ENCODE measurements around the gene TXNDC2. TPM values are rescaled to one million over a fixed set of nuclear protein-coding genes. Genes with fewer than 3 reads are reported as not detected.
"Not testable (repeated sequence)": the region's sequence is repeated elsewhere in the genome, so short reads cannot be mapped to it uniquely, and the experiment has no call there.

TXNDC2 gene
- total RNA-seq, 1 donor from 2014 or later = 0.26 TPM

- DNase-seq (ENCODE audit: low spot score) = no peak
- H3K4me3 Mint-ChIP-seq = no peak overlapping the region
- H3K4me1 Mint-ChIP-seq (ENCODE audit: low read depth) = peaks cover 18% of the 10 kb centered on the region
- H3K27ac Mint-ChIP-seq = peak overlapping the region; percentile 15
- H3K36me3 Mint-ChIP-seq (ENCODE audit: low read depth) = no peaks in the 10 kb centered on the region
- H3K27me3 Mint-ChIP-seq (ENCODE audit: insufficient read depth) = peaks cover 4% of the 10 kb centered on the region
- no peaks in the 10 kb centered on the region for H3K9me3 Mint-ChIP-seq
- intact Hi-C loops (cut with micrococcal nuclease) = no loop called here
Measured at GRCh38 chr18:9898792-9899549, 13.2 kb downstream of the TXNDC2 start.

- H3K27me3 Mint-ChIP-seq (ENCODE audit: insufficient read depth); DNase-seq (ENCODE audit: low spot score); H3K4me3 Mint-ChIP-seq; intact Hi-C loops (cut with micrococcal nuclease); H3K36me3 Mint-ChIP-seq (ENCODE audit: low read depth); H3K9me3 Mint-ChIP-seq: not testable (repeated sequence)
- H3K4me1 Mint-ChIP-seq (ENCODE audit: low read depth) = peaks cover 14% of the 10 kb centered on the region
- peak overlapping the region; percentile 15 for H3K27ac Mint-ChIP-seq
Measured at GRCh38 chr18:9899550-9899930, 13.8 kb downstream of the TXNDC2 start.

- Mint-ChIP-seq H3K4me1 (ENCODE audit: low read depth) (peaks cover 10% of the 10 kb centered on the region), H3K36me3 (ENCODE audit: low read depth) (no peaks in the 10 kb centered on the region), H3K27me3 (ENCODE audit: insufficient read depth) (peaks cover 4% of the 10 kb centered on the region), H3K4me3 (no peak overlapping the region), H3K27ac (no peak overlapping the region), H3K9me3 (no peaks in the 10 kb centered on the region)
- no peak for DNase-seq (ENCODE audit: low spot score)
- intact Hi-C loops (cut with micrococcal nuclease) = no loop called here
Measured at GRCh38 chr18:9900699-9901098, 14.9 kb downstream of the TXNDC2 start.

- Mint-ChIP-seq H3K4me1 (ENCODE audit: low read depth) (peaks cover 10% of the 10 kb centered on the region), H3K27me3 (ENCODE audit: insufficient read depth) (peaks cover 4% of the 10 kb centered on the region), H3K4me3 (no peak overlapping the region), H3K27ac (no peak overlapping the region), H3K36me3 (ENCODE audit: low read depth) (no peaks in the 10 kb centered on the region), H3K9me3 (no peaks in the 10 kb centered on the region)
- intact Hi-C loops (cut with micrococcal nuclease) = no loop called here
- DNase-seq (ENCODE audit: low spot score) = no peak
Measured at GRCh38 chr18:9901377-9901776, 15.6 kb downstream of the TXNDC2 start.

- H3K9me3 Mint-ChIP-seq, H3K27ac Mint-ChIP-seq: not testable (repeated sequence)
Measured at GRCh38 chr18:9902264-9902663, 16.5 kb downstream of the TXNDC2 start.

GRCh38 chr18:9902832-9903231 is 17.1 kb downstream of the TXNDC2 start:
- Mint-ChIP-seq H3K4me3 (no peak overlapping the region), H3K36me3 (ENCODE audit: low read depth) (no peaks in the 10 kb centered on the region), H3K4me1 (ENCODE audit: low read depth) (peaks cover 10% of the 10 kb centered on the region), H3K27ac (no peak overlapping the region), H3K9me3 (no peaks in the 10 kb centered on the region), H3K27me3 (ENCODE audit: insufficient read depth) (peaks cover 10% of the 10 kb centered on the region)
- intact Hi-C loops (cut with micrococcal nuclease) = no loop called here
- no peak for DNase-seq (ENCODE audit: low spot score)

More at GRCh38 chr18:9902264-9902663, 16.5 kb downstream of the TXNDC2 start:
- H3K4me1 Mint-ChIP-seq (ENCODE audit: low read depth) = peaks cover 10% of the 10 kb centered on the region
- DNase-seq (ENCODE audit: low spot score); H3K4me3 Mint-ChIP-seq; H3K36me3 Mint-ChIP-seq (ENCODE audit: low read depth); intact Hi-C loops (cut with micrococcal nuclease): not testable (repeated sequence)
- peaks cover 10% of the 10 kb centered on the region for H3K27me3 Mint-ChIP-seq (ENCODE audit: insufficient read depth)

GRCh38 chr18:9905401-9905922 is 19.7 kb downstream of the TXNDC2 start:
- intact Hi-C loops (cut with micrococcal nuclease) = no loop called here
- Mint-ChIP-seq H3K4me3 (no peak overlapping the region), H3K27me3 (ENCODE audit: insufficient read depth) (peaks cover 18% of the 10 kb centered on the region), H3K27ac (no peak overlapping the region), H3K4me1 (ENCODE audit: low read depth) (no peaks in the 10 kb centered on the region), H3K36me3 (ENCODE audit: low read depth) (no peaks in the 10 kb centered on the region), H3K9me3 (no peaks in the 10 kb centered on the region)
- no peak for DNase-seq (ENCODE audit: low spot score)

- intact Hi-C loops (cut with micrococcal nuclease) = no loop called here
- Mint-ChIP-seq H3K4me3 (no peak overlapping the region), H3K9me3 (no peaks in the 10 kb centered on the region), H3K27me3 (ENCODE audit: insufficient read depth) (peaks cover 16% of the 10 kb centered on the region), H3K27ac (no peak overlapping the region), H3K4me1 (ENCODE audit: low read depth) (no peaks in the 10 kb centered on the region), H3K36me3 (ENCODE audit: low read depth) (no peaks in the 10 kb centered on the region)
- no peak for DNase-seq (ENCODE audit: low spot score)
Measured at GRCh38 chr18:9906481-9906880, 20.7 kb downstream of the TXNDC2 start.

GRCh38 chr18:9907867-9908266 is 22.1 kb downstream of the TXNDC2 start:
- Mint-ChIP-seq H3K36me3 (ENCODE audit: low read depth) (no peaks in the 10 kb centered on the region), H3K4me1 (ENCODE audit: low read depth) (peaks cover 3% of the 10 kb centered on the region), H3K27ac (no peak overlapping the region), H3K9me3 (no peaks in the 10 kb centered on the region), H3K27me3 (ENCODE audit: insufficient read depth) (peaks cover 15% of the 10 kb centered on the region), H3K4me3 (no peak overlapping the region)
- DNase-seq (ENCODE audit: low spot score) = no peak
- intact Hi-C loops (cut with micrococcal nuclease) = no loop called here

GRCh38 chr18:9910071-9910470 is 24.3 kb downstream of the TXNDC2 start:
- Mint-ChIP-seq H3K27ac (no peak overlapping the region), H3K9me3 (no peaks in the 10 kb centered on the region), H3K4me1 (ENCODE audit: low read depth) (peaks cover 10% of the 10 kb centered on the region), H3K4me3 (no peak overlapping the region), H3K27me3 (ENCODE audit: insufficient read depth) (peaks cover 15% of the 10 kb centered on the region), H3K36me3 (ENCODE audit: low read depth) (no peaks in the 10 kb centered on the region)
- intact Hi-C loops (cut with micrococcal nuclease) = loop anchor here (5.0 to 10.0 kb wide), 3 partner anchors 775 to 1205 kb away; partner anchors contain the start of genes ANKRD12, MTCL1 and NDUFV2
- no peak for DNase-seq (ENCODE audit: low spot score)

- no peak overlapping the region for H3K4me3 Mint-ChIP-seq
- H3K27me3 Mint-ChIP-seq (ENCODE audit: insufficient read depth) = peaks cover 15% of the 10 kb centered on the region
- no peak overlapping the region for H3K27ac Mint-ChIP-seq
- intact Hi-C loops (cut with micrococcal nuclease) = loop anchor here (5.0 to 10.0 kb wide), 3 partner anchors 776 to 1206 kb away; partner anchors contain the start of genes ANKRD12, MTCL1 and NDUFV2
- H3K9me3 Mint-ChIP-seq = no peaks in the 10 kb centered on the region
- H3K4me1 Mint-ChIP-seq (ENCODE audit: low read depth) = peaks cover 16% of the 10 kb centered on the region
- no peaks in the 10 kb centered on the region for H3K36me3 Mint-ChIP-seq (ENCODE audit: low read depth)
- no peak for DNase-seq (ENCODE audit: low spot score)
Measured at GRCh38 chr18:9910661-9911060, 24.9 kb downstream of the TXNDC2 start.

- Mint-ChIP-seq H3K27me3 (ENCODE audit: insufficient read depth) (peaks cover 15% of the 10 kb centered on the region), H3K4me3 (no peak overlapping the region), H3K9me3 (no peaks in the 10 kb centered on the region), H3K4me1 (ENCODE audit: low read depth) (peaks cover 21% of the 10 kb centered on the region), H3K27ac (no peak overlapping the region), H3K36me3 (ENCODE audit: low read depth) (peaks cover 3% of the 10 kb centered on the region)
- no peak for DNase-seq (ENCODE audit: low spot score)
- intact Hi-C loops (cut with micrococcal nuclease) = loop anchor here (5.0 to 10.0 kb wide), 3 partner anchors 776 to 1206 kb away; partner anchors contain the start of genes ANKRD12, MTCL1 and NDUFV2
Measured at GRCh38 chr18:9911226-9911625, 25.5 kb downstream of the TXNDC2 start.

- H3K9me3 Mint-ChIP-seq; H3K27me3 Mint-ChIP-seq (ENCODE audit: insufficient read depth); DNase-seq (ENCODE audit: low spot score); H3K36me3 Mint-ChIP-seq (ENCODE audit: low read depth); H3K4me3 Mint-ChIP-seq; H3K27ac Mint-ChIP-seq: not testable (repeated sequence)
- intact Hi-C loops (cut with micrococcal nuclease) = loop anchor here (2.0 to 10.0 kb wide), 6 partner anchors 35 to 1303 kb away; partner anchors contain the start of genes ANKRD12, MTCL1, NDUFV2 and RAB12
- peaks cover 27% of the 10 kb centered on the region for H3K4me1 Mint-ChIP-seq (ENCODE audit: low read depth)
Measured at GRCh38 chr18:9912285-9912684, 26.5 kb downstream of the TXNDC2 start.

All from activated T-helper 1 cell treated with anti-CD3 and anti-CD28 coated beads, Interleukin-12 subunit alpha, Interleukin-12 subunit beta, Interleukin-2, Interleukin-4 antibody, amounts not matched to agents 30 ng/mL and 10 ng/mL and 1 ng/mL, durations not matched to agents 14 hours and 24 hours and 36 hours (primary cell).